ENCODE results near the gene UNC119.
"Not testable (repeated sequence)": the region's sequence is repeated elsewhere in the genome, so short reads cannot be mapped to it uniquely, and the experiment has no call there.

The UNC119 gene

GRCh38 chr17:28552176-28552999 is at the start of gene UNC119:
Gene UNC119, minus strand, starts transcription at chr17:28552624. Its CDS starts 67 bp downstream, at chr17:28552557.
- DNase-seq, result peak; percentile 69 to 90

- peak; percentile 70 to 77 for DNase-seq
Observed at GRCh38 chr17:28599311-28600184, 47.1 kb upstream of the UNC119 start.

- DNase-seq, result peak; percentile 93 to 97
Observed at GRCh38 chr17:28598799-28599310, 46.4 kb upstream of the UNC119 start, which contains the start of gene SPAG5. Gene SPAG5, minus strand, starts transcription at chr17:28599025. Its CDS starts 79 bp downstream, at chr17:28598946.

GRCh38 chr17:28598389-28598788 is 46.0 kb upstream of the UNC119 start:
- no peak for DNase-seq

- no peak for DNase-seq
Observed at GRCh38 chr17:28597606-28598383, 45.4 kb upstream of the UNC119 start.

- no peak for DNase-seq
Observed at GRCh38 chr17:28592260-28592659, 39.8 kb upstream of the UNC119 start.

- no peak for DNase-seq
Observed at GRCh38 chr17:28585851-28586250, 33.4 kb upstream of the UNC119 start.

- no peak for DNase-seq
Observed at GRCh38 chr17:28584434-28584833, 32.0 kb upstream of the UNC119 start.

- DNase-seq, result no peak
Observed at GRCh38 chr17:28582513-28582912, 30.1 kb upstream of the UNC119 start.

- DNase-seq, result no peak
Observed at GRCh38 chr17:28580959-28581358, 28.5 kb upstream of the UNC119 start.

GRCh38 chr17:28579526-28579925 is 27.1 kb upstream of the UNC119 start:
- no peak for DNase-seq

- DNase-seq, result no peak
Observed at GRCh38 chr17:28578246-28579195, 26.1 kb upstream of the UNC119 start.

GRCh38 chr17:28577466-28577824 is 25.0 kb upstream of the UNC119 start:
- no peak for DNase-seq

GRCh38 chr17:28576758-28577465 is 24.5 kb upstream of the UNC119 start, which contains the start of gene ALDOC:
Gene ALDOC, minus strand, starts transcription at chr17:28576895. Its CDS starts 1,363 bp downstream, at chr17:28575532.
- peak; percentile 17 to 41 for DNase-seq

GRCh38 chr17:28576016-28576415 is 23.6 kb upstream of the UNC119 start:
- DNase-seq, result not testable (repeated sequence)

GRCh38 chr17:28575126-28575795 is 22.8 kb upstream of the UNC119 start:
- DNase-seq, result peak in 1 of 2 experiments; percentile 21

- no peak for DNase-seq
Observed at GRCh38 chr17:28574526-28574925, 22.1 kb upstream of the UNC119 start.

GRCh38 chr17:28573966-28574480 is 21.6 kb upstream of the UNC119 start:
- no peak for DNase-seq

GRCh38 chr17:28573521-28573920 is 21.1 kb upstream of the UNC119 start:
- no peak for DNase-seq

- DNase-seq, result no peak
Observed at GRCh38 chr17:28573040-28573380, 20.6 kb upstream of the UNC119 start.
